Osteocyte (in vitro differentiated cells): Measurements from ENCODE around the gene RABGAP1L. TPM values are rescaled to one million over a fixed set of nuclear protein-coding genes. Genes with fewer than 3 reads are reported as not detected.
"Not testable (repeated sequence)": the region's sequence is repeated elsewhere in the genome, so short reads cannot be mapped to it uniquely, and the experiment has no call there.

Source experiments
- DNase-seq: peaks from one replicate; pipeline ENCODE4 v3.0.0; 2021; ENCODE audit warnings: mixed read lengths; ENCODE audit not compliant: unreplicated experiment; ENCODE audit errors: extremely low spot score
- H3K27ac Mint-ChIP-seq: one replicate; pipeline ENCODE4 v1.8.0; 2021; ENCODE audit warnings: mild to moderate bottlenecking, mixed read lengths; ENCODE audit not compliant: unreplicated experiment
- H3K27me3 Mint-ChIP-seq: one replicate; pipeline ENCODE4 v1.8.0; 2021; ENCODE audit warnings: mixed read lengths; ENCODE audit not compliant: unreplicated experiment
- H3K36me3 Mint-ChIP-seq: one replicate; pipeline ENCODE4 v1.8.0; 2021; ENCODE audit warnings: mixed read lengths; ENCODE audit not compliant: unreplicated experiment
- H3K4me1 Mint-ChIP-seq: one replicate; pipeline ENCODE4 v1.8.0; 2021; ENCODE audit warnings: mixed read lengths; ENCODE audit not compliant: unreplicated experiment
- H3K4me3 Mint-ChIP-seq: one replicate; pipeline ENCODE4 v1.8.0; 2021; ENCODE audit warnings: mild to moderate bottlenecking, moderate library complexity, mixed read lengths; ENCODE audit not compliant: unreplicated experiment
- H3K9me3 Mint-ChIP-seq: one replicate; pipeline ENCODE4 v1.8.0; 2021; ENCODE audit warnings: mixed read lengths; ENCODE audit not compliant: unreplicated experiment
- CTCF ChIP-seq: fragments of 200-600 bp; sonication (generic); IDR thresholded peaks from 2 replicates; pipeline ENCODE4 v1.5.0; 2021; ENCODE audit warnings: antibody characterized with exemption, mild to moderate bottlenecking, moderate library complexity
- total RNA-seq: library from RNA; stranded (reverse); gene quantifications from 2 replicates; pipeline ENCODE4 v1.2.1, GENCODE V29; 2021

The RABGAP1L gene
- total RNA-seq, 1 donor from 2014 or later = 29.3 TPM

- DNase-seq = no peak
- TF ChIP-seq CTCF = no peak
- no peaks in the 10 kb centered on the region for H3K4me1 Mint-ChIP-seq
- H3K9me3 Mint-ChIP-seq = no peaks in the 10 kb centered on the region
- no peaks in the 10 kb centered on the region for H3K27me3 Mint-ChIP-seq
- H3K4me3 Mint-ChIP-seq = no peak overlapping the region
- H3K36me3 Mint-ChIP-seq = peaks cover 3% of the 10 kb centered on the region
- H3K27ac Mint-ChIP-seq = no peak overlapping the region
Measured at GRCh38 chr1:174637487-174637886, 478.2 kb downstream of the RABGAP1L start.

- Mint-ChIP-seq H3K4me1 (no peaks in the 10 kb centered on the region), H3K27me3 (no peaks in the 10 kb centered on the region), H3K27ac (no peak overlapping the region), H3K36me3 (peaks cover 3% of the 10 kb centered on the region), H3K9me3 (no peaks in the 10 kb centered on the region), H3K4me3 (no peak overlapping the region)
- no peak for DNase-seq
- no peak for TF ChIP-seq CTCF
Measured at GRCh38 chr1:174639461-174639860, 480.1 kb downstream of the RABGAP1L start.

GRCh38 chr1:174640783-174641182, 481.5 kb downstream of the RABGAP1L start:
- Mint-ChIP-seq H3K4me3 (no peak overlapping the region), H3K4me1 (no peaks in the 10 kb centered on the region), H3K9me3 (no peaks in the 10 kb centered on the region), H3K27me3 (no peaks in the 10 kb centered on the region), H3K36me3 (peaks cover 3% of the 10 kb centered on the region), H3K27ac (no peak overlapping the region)
- no peak for DNase-seq
- TF ChIP-seq CTCF = no peak

- DNase-seq = no peak
- TF ChIP-seq CTCF = no peak
- Mint-ChIP-seq H3K27ac (no peak overlapping the region), H3K36me3 (peaks cover 3% of the 10 kb centered on the region), H3K9me3 (peaks cover 5% of the 10 kb centered on the region), H3K4me1 (no peaks in the 10 kb centered on the region), H3K4me3 (no peak overlapping the region), H3K27me3 (no peaks in the 10 kb centered on the region)
Measured at GRCh38 chr1:174642393-174642792, 483.1 kb downstream of the RABGAP1L start.

- TF ChIP-seq CTCF = no peak
- no peak for DNase-seq
- no peak overlapping the region for H3K4me3 Mint-ChIP-seq
- H3K36me3 Mint-ChIP-seq = no peaks in the 10 kb centered on the region
- H3K27ac Mint-ChIP-seq = no peak overlapping the region
- peaks cover 5% of the 10 kb centered on the region for H3K9me3 Mint-ChIP-seq
- H3K4me1 Mint-ChIP-seq = no peaks in the 10 kb centered on the region
- no peaks in the 10 kb centered on the region for H3K27me3 Mint-ChIP-seq
Measured at GRCh38 chr1:174643206-174643605, 483.9 kb downstream of the RABGAP1L start.

GRCh38 chr1:174649572-174649971, 490.3 kb downstream of the RABGAP1L start:
- not testable (repeated sequence) for DNase-seq, H3K9me3 Mint-ChIP-seq, H3K4me3 Mint-ChIP-seq, H3K4me1 Mint-ChIP-seq, H3K27ac Mint-ChIP-seq, H3K27me3 Mint-ChIP-seq, H3K36me3 Mint-ChIP-seq
